NCI-H2196 (cell line): ENCODE results near the gene SLC13A5.

Source experiments
- DNase-seq: peaks from one replicate; lab custom pipeline; 2025; ENCODE audit not compliant: unreplicated experiment; lab: John Stamatoyannopoulos, UW

The SLC13A5 gene

DNA sequence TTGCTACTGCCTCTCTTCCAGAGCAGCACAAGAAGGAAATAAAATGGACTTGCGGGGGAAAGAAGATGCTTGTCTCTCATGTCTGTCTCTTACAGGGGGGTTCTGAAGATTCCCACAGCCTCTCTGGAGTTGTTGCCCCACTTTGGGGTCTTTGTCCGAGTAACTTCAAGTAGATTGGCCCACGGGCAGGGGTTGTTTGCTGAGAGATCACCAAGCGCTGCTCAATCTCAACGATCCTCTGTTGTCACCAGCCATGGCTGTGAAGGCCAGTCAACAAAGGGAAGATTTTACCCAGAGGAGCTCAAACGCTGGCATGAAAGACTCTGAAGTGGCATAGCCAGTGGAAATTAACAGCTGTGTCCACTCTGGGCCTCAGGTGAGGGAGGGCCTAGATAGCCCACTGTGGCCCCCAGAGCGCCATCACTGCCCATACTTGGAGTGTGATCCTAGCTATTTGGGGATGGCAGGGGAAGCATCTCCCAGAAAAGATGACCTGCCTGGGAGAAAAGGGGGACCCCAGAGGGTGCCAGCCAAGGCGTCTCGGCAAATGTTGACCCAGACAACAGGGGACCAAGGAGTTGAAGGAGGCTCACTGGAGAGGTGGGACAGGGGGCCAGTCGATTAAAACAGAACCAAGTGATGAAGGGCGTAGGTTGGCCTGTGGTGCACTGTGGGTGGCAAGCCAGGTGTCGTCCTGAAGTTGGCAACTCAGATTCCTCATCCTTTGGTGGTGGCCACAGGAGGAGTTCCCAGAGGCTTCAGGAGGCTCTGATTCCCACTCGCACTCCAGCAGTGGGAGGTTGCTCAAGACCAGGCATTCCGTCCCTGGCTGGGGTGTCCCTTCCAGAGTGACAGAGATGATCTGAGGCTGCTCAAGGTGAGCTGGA, 28.0 kb downstream of the SLC13A5 start:
- no peak for DNase-seq

DNA sequence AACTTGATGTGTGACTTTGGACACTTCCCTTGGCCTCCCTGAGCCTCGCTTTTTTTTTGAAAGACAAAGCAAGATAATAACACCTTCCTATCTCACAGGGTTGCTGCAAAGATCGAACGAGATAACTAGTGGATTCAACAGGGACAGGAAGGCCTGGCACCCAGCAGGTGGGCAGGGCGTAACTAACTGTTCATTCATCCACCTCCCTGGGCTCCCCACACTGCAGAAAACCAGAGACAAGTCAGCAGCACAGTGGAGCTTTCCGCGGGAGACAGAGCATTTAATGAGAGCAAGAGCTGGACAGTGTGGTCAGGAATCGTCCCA, 28.7 kb downstream of the SLC13A5 start:
- no peak for DNase-seq

DNA sequence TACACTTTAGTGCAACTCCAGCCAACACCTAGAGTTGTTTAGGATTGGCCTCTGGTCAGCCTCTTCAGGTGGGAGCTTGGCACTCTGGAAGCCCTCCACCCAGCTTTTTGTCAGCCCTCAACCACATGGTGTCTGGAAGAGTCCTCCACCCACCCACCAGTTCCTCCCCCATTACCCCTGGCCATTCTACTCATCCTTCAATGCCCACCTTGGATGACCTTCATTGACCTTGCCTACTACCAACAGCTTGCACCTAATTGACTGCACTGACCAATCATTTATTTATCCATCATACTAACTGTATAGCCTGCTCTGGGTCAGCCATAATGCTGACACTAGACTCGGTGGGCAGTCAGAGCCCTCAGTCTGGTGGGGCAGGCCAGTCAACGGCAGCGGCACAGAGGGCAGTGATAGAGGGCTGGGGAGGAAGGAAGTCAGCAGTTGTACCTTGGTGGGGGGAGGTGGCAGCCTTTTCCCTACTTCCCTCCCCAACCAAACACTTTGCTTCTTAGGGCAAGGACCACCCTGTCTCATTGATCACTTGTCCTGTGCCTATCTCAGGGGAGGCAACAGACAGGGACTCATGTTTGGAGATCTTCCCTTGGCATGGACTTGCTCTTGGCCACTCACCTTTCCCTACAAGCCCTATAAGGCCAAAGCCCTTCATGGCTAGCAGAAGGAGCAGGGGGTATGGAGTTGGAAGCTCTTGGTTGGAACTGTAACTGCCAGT, 29.3 kb downstream of the SLC13A5 start:
- DNase-seq: no peak

- no peak for DNase-seq
Measured at GRCh38 chr17:6683081-6683684, 30.0 kb downstream of the SLC13A5 start.

GRCh38 chr17:6682339-6682738, 30.8 kb downstream of the SLC13A5 start:
- DNase-seq: no peak

- DNase-seq: no peak
Measured at GRCh38 chr17:6681671-6682070, 31.5 kb downstream of the SLC13A5 start.

DNA sequence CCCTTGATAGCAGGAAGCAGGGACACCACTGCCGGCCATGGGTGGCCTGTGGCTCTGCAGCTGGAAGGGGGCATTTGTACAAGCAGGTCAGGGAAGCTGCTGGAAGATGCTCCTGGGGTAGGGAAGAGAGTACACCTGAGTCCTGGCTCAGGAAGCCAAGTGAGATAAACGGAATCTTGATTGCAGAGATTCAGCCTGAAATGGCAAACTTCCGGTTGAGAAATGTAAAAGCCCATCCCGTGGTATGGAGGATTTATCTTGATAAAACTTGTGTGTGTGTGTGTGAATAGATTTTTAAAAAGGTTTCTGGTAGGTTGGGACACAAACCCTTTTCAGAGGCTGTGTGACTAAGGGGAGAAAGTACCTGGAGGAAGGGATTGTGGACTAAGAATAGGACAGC, 32.0 kb downstream of the SLC13A5 start:
- DNase-seq: no peak

GRCh38 chr17:6679241-6679640, 33.9 kb downstream of the SLC13A5 start:
- no peak for DNase-seq

DNA sequence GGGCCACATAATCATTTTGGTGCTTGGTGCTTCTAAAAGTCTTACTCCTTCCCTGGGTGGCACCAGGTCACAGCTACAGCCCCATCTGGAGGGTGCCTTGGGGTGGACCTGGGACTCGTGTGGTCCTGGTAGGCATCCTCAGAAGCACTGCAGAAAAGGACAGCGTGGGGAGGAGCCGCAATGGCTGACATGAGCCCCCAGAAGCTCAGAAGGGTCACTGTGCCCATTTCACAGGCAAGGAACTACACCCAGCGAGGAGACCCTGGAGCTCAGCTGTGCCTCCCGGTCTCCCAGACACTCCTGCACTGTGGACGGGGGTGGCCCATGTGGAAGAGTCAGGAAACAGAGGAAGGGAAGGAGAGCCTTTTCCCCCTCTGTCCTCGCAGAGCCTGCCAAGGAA, 35.2 kb downstream of the SLC13A5 start:
- no peak for DNase-seq

- DNase-seq: no peak
Measured at GRCh38 chr17:6677158-6677831, 35.9 kb downstream of the SLC13A5 start.

GRCh38 chr17:6676802-6677157, 36.4 kb downstream of the SLC13A5 start:
- DNase-seq: no peak

- no peak for DNase-seq
Measured at GRCh38 chr17:6675201-6675825, 37.9 kb downstream of the SLC13A5 start.

- DNase-seq: no peak
Measured at GRCh38 chr17:6674586-6674985, 38.6 kb downstream of the SLC13A5 start.

- no peak for DNase-seq
Measured at GRCh38 chr17:6671431-6671830, 41.7 kb downstream of the SLC13A5 start.

- DNase-seq: no peak
Measured at GRCh38 chr17:6670999-6671398, 42.2 kb downstream of the SLC13A5 start.

DNA sequence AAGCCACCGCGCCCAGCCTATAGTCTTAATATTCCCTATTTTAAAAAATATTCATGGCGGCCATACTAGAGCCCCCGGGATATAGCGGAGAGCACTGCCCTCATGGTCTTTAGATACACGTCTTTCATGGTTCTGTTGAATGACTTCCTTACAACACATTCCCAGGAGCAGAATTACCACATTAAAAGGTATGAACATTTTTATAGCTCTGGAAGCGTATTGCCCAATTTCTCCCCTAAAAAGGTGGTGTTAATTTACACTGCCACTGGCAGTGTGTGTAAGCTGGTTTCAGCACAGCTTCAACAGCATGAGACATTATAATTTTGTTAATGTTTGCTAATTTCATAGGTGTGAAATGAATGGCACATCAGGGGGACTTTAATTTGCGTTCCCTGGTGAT, 42.6 kb downstream of the SLC13A5 start:
- DNase-seq: no peak

- DNase-seq: no peak
Measured at GRCh38 chr17:6669479-6670212, 43.5 kb downstream of the SLC13A5 start.

DNA sequence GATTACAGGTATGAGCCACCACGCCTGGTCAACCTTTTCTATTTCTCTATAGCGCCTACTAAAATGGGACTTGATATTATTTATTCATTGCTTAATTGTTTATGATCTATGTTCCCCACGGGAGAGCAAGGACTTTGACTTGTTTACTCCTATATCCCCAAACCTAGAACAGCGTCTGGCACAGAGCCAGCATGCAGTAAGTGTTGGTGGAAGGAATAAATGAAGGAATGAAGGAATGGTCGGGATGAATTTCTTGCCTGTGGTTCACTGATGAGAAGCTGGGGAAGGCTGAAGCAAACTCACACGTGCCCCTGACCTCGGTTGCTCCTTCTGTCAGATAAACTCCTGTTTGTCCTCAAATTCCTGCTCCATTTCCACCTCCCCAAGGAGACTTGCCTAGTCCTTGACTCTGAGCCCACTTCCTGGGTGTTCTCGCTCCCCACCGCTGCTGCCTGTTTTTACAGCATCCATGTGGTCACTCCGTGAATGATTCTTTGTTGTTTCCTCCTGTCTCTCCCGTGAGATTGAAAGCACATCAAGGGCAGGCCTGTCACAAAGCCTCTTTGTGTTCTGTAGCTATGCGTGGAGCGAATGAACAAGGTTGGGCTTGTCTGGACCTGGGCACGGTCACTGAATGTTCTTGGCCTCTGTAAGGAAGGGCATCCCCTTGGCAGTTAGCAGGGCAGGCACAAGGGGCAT, 44.3 kb downstream of the SLC13A5 start:
- DNase-seq: no peak

DNA sequence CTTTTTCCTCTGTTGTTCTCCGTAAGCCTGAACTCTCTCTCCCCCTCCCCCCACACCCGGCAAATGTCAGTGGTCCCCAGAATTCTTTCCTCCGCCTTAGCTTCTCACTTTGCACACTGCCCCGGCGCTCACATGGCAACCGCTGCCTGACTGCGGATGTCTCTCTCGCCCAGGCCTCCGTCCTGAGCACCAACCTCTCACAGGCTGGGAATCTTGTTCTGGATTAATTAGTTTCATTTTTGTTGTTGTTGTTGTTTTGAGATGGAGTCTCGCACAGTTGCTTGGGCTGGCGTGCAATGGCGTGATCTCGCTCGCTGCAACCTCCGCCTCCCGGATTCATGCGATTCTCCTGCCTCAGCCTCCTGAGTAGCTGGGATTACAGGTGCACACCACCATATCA, 45.0 kb downstream of the SLC13A5 start:
- no peak for DNase-seq

DNA sequence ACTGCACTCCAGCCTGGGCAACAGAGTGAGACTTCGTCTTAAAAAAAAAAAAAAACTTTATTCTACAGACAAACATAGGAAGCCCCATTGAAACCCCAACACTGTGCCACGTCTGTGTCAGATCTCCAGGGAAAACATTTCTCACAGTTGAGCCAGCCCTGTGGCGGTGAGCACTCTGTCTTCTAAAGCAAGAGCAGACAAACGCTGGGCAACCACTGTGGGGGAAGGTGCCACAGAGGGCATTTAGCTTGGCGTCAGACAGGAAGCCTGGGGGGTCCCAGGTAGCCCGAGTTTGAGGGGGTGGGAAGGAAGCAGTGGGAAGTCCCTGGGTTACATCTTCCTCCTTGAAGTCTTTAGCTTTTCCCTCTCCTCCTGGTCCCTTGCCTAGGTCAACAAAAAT, 45.7 kb downstream of the SLC13A5 start:
- DNase-seq: no peak
